SK-N-SH treated with all-trans-retinoic acid at 6 μM for 48 hours (cell line): Measurements from ENCODE around the gene C4BPB.

Experiments used
- ARNTL ChIP-seq: fragments of 450-650 bp; formaldehyde crosslinking; IDR thresholded peaks from 2 replicates; pipeline ENCODE4 v1.5.0; 2020; ENCODE audit warnings: low read depth, mild to moderate bottlenecking, moderate library complexity, borderline replicate concordance
- CSDC2 ChIP-seq: fragments of 250-450 bp; sonication (Bioruptor Pico); IDR thresholded peaks from 2 replicates; pipeline ENCODE4 v1.5.0; 2020; ENCODE audit warnings: mild to moderate bottlenecking, moderate library complexity
- ISL1 ChIP-seq: fragments of 250-450 bp; sonication (Bioruptor Pico); IDR thresholded peaks from 2 replicates; pipeline ENCODE4 v2.1.2; 2022; ENCODE audit warnings: mild to moderate bottlenecking, moderate library complexity
- POU6F1 ChIP-seq: fragments of 250-450 bp; sonication (Bioruptor Pico); IDR thresholded peaks from 2 replicates; pipeline ENCODE4 v1.8.0; 2021; ENCODE audit warnings: low read depth, mild to moderate bottlenecking, moderate library complexity, borderline replicate concordance
- PPARA ChIP-seq: fragments of 250-450 bp; sonication (Bioruptor Pico); IDR thresholded peaks from 2 replicates; pipeline ENCODE4 v1.5.0; 2020; ENCODE audit warnings: mild to moderate bottlenecking, borderline replicate concordance
- TCF4 ChIP-seq: fragments of 250-450 bp; sonication (Bioruptor Pico); IDR thresholded peaks from 2 replicates; pipeline ENCODE4 v1.8.0; 2021; ENCODE audit warnings: mild to moderate bottlenecking, moderate library complexity, borderline replicate concordance
- ZFP30 ChIP-seq: fragments of 450-650 bp; formaldehyde crosslinking; IDR thresholded peaks from 2 replicates; pipeline ENCODE4 v1.5.0; 2022; ENCODE audit warnings: mild to moderate bottlenecking, moderate library complexity
- TF ChIP-seq, protein P1 (sequence below): fragments of 250-450 bp; sonication (Bioruptor Pico); IDR thresholded peaks from 2 replicates; pipeline ENCODE4 v1.5.1; 2020; ENCODE audit warnings: low read depth, mild to moderate bottlenecking, moderate library complexity
- TF ChIP-seq, protein P2 (sequence below): fragments of 250-450 bp; sonication (Bioruptor Pico); IDR thresholded peaks from 2 replicates; pipeline ENCODE4 v1.8.0; 2020; ENCODE audit warnings: mild to moderate bottlenecking, moderate library complexity, borderline replicate concordance

DNA sequence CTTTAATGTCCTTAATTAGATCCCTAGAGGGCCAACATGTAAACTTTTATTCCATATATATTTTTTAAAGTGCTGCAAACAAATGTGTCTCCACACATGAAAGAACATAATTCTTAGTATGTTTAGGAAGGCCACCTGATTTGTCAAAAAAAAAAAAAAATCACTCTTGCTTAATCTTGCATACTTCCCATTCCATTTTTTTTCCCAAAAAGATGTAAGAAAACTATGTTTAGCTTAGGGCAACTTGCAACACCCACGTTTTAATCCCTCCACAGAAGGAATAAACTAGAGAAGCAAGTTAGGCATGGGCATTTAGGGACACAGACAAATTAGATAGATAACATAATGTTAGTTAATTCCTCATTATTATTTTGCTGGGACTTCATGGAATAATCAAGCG, 43.2 kb upstream of the C4BPB start:
- TF ChIP-seq, protein P1, sequence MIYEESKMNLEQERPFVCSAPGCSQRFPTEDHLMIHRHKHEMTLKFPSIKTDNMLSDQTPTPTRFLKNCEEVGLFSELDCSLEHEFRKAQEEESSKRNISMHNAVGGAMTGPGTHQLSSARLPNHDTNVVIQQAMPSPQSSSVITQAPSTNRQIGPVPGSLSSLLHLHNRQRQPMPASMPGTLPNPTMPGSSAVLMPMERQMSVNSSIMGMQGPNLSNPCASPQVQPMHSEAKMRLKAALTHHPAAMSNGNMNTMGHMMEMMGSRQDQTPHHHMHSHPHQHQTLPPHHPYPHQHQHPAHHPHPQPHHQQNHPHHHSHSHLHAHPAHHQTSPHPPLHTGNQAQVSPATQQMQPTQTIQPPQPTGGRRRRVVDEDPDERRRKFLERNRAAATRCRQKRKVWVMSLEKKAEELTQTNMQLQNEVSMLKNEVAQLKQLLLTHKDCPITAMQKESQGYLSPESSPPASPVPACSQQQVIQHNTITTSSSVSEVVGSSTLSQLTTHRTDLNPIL: no peak
- TF ChIP-seq CSDC2 (CRISPR knock-in tag): no peak
- TF ChIP-seq ZFP30 (CRISPR knock-in tag): no peak
- no peak for TF ChIP-seq ISL1 (CRISPR knock-in tag)
- TF ChIP-seq POU6F1 (CRISPR knock-in tag): no peak
- no peak for TF ChIP-seq TCF4 (CRISPR knock-in tag)
- TF ChIP-seq, protein P2, sequence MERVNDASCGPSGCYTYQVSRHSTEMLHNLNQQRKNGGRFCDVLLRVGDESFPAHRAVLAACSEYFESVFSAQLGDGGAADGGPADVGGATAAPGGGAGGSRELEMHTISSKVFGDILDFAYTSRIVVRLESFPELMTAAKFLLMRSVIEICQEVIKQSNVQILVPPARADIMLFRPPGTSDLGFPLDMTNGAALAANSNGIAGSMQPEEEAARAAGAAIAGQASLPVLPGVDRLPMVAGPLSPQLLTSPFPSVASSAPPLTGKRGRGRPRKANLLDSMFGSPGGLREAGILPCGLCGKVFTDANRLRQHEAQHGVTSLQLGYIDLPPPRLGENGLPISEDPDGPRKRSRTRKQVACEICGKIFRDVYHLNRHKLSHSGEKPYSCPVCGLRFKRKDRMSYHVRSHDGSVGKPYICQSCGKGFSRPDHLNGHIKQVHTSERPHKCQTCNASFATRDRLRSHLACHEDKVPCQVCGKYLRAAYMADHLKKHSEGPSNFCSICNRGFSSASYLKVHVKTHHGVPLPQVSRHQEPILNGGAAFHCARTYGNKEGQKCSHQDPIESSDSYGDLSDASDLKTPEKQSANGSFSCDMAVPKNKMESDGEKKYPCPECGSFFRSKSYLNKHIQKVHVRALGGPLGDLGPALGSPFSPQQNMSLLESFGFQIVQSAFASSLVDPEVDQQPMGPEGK (CRISPR knock-in tag): no peak
- no peak for TF ChIP-seq PPARA (CRISPR knock-in tag)
- TF ChIP-seq ARNTL (CRISPR knock-in tag): no peak
